GM18520 (cell line): ENCODE data around the gene TM9SF1.
"Not testable (repeated sequence)": the region's sequence is repeated elsewhere in the genome, so short reads cannot be mapped to it uniquely, and the experiment has no call there.

ENCODE experiments used
- ATAC-seq: cut with Tn5 transposase; IDR thresholded peaks from one replicate; pipeline ENCODE4 v1.9.1; 2021; ENCODE audit not compliant: unreplicated experiment

TM9SF1 gene

GRCh38 chr14:24226473-24226872, 31.2 kb upstream of the TM9SF1 start:
- no peak for ATAC-seq

GRCh38 chr14:24224618-24225071, 29.4 kb upstream of the TM9SF1 start:
- no peak for ATAC-seq

DNA sequence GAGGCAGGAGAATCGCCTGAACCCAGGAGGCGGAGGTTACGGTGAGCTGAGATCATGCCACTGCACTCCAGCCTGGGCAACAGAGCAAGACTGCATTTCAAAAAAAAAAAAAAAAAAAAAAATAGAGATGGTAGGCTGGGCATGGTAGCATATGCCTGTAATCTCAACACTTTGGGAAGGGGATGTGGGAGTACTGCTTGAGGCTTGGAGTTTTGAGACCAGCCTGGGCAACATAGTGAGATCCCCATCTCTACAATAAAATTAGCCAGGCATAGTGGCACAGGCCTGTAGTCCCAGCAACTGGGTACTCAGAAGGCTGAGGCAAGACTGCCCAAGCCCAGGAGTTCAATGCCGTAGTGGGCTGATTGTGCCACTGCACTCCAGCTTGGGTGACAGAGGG, 27.7 kb upstream of the TM9SF1 start:
- not testable (repeated sequence) for ATAC-seq

- no peak for ATAC-seq
These were observed 24.3 kb upstream of the TM9SF1 start for GRCh38 chr14:24219521-24219920.

DNA sequence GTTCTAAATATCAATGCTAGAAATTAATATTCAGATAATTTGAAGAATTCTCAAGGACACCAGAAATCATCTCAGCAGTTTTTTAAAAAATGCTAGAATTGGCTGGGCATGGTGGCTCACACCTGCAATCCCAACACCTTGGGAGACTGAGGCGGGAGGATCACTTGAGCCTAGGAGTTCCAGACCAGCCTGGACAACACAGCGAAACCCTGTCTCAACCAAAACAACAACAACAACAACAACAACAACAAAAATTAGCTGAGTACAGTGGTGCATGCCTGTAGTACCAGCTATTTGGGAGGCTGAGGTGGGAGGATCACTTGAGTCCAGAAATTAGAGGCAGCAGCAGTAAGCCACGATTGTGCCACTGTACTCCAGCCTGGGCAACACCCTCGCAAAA, 23.8 kb upstream of the TM9SF1 start:
- no peak for ATAC-seq

DNA sequence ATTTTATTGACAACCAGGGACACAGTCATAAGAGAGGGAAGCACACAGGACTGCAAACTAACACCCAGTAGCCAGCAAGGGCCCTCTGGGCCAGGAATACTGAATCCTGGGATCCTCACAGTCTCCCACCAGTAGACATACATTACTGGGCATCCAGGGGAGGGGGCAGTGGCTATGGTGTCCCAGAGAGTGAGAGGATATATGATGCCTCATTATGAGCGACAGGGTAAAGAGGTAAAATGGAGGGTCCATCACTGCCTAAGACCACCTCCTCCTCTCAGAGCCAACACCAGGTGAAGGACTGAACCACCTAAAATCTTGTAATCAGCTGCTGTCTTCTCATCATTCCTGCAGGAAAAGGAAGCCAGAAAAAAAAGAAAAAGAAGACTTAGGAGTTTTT, 21.6 kb upstream of the TM9SF1 start:
- not testable (repeated sequence) for ATAC-seq

DNA sequence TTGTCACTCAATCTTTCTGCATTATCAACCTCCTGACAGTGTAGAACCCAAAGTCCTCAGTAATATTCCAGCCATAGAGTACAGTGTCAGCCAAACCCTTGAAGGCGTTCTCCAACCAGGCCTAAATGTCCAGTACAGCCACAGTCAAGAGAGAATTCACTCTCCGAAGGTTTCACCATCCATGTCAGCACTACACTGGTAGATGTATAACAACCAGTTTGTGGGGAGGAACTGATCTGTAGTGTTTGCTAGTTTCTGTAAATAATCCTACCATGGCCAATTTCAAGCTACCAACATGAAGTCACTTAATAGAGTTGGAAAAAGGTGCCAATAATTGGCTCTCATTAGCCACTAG, 21.1 kb upstream of the TM9SF1 start:
- ATAC-seq, result no peak

GRCh38 chr14:24215495-24216344, 20.5 kb upstream of the TM9SF1 start, which contains the start of gene MDP1:
TSS of gene MDP1 (minus strand) at chr14:24216066. CDS start at chr14:24215955, 111 bp downstream.
- peak; percentile 76 for ATAC-seq

DNA sequence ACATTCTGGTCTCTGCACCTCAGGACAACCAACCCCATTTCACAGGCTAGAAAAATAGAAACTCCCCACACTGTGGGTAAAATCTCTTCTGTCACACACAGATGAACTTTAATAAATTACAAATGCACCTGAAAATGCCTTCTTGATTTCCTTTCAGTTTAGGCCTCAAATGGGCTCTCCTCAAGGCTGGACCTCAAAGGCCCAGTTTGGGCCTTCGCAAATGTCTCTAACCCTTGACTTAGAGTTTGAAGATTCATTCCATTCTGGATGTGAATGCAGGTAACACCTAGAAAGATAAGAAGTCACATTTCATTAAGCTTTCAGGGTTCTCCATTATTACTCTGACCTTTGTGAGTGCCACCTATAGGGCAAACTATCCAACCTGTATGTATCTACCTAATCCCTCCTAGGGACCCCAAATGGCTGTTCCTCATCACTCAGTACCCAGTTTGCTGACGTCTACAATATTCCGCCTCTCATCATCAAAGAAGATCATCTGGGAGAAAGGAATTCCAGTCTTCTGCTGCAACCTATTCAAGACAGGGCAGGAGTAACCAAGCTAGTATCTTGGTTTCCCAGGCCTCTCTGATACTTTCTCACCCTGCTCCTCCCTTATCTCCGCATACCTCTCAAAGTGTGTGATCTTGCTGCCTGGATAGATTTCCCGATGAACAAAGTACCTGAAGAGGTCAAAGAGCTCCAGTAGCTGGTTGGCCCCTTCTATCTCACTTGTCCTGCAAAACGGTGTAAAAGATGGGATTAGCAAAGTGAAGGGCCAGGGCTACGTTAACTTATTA, 18.8 kb upstream of the TM9SF1 start:
- ATAC-seq, result no peak

DNA sequence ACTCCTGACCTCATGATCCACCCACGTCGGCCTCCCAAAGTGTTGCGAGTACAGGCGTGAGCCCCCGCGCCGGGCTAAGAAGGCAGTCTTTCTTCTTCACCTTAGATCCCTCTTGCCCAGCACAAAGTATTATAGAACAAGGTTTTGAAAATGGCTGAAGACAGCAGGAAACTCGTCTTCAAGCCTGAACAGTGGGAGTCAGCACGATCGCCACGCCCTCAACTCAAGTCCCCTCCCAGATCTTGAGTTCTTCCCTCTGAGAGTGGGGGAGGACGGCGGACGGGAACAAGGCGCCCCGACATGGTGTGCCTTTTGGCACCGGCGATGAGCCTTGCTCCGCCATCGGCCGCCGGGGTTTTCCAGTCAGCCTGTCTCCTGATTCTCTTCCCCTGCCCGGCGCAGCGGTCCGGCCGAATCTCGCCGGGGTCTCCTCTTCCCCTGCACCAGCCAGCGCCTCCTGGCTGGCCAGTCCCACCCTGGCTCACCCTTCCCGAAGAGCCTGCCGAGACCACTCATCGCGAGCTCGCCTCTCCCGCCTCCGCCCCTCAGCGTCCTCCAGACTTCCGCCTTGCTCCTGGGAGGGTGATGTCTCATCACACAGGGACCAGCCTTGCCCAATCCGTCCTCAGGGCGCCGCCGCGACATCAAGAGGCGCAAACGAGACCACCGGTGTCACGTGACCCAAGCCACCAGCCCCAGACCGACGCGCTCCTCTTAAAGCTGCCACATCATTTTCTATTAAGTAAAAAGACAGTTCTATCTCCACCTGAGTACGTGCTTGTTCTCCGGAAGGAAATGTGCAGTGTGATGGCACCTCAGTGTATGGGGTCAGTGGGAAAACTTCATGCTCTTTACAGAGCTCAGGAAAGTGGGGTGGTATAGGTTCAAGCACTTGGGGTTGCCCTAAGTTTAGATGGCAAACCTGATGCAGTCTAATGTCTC, 18.0 kb upstream of the TM9SF1 start, which contains the start of gene CHMP4A:
CHMP4A (minus strand) TSS at position 565 of the 942 bp plus-strand sequence; CDS start at position 516, 49 bp downstream.
- peak; percentile 66 for ATAC-seq

GRCh38 chr14:24211311-24211710, 16.1 kb upstream of the TM9SF1 start:
- no peak for ATAC-seq

DNA sequence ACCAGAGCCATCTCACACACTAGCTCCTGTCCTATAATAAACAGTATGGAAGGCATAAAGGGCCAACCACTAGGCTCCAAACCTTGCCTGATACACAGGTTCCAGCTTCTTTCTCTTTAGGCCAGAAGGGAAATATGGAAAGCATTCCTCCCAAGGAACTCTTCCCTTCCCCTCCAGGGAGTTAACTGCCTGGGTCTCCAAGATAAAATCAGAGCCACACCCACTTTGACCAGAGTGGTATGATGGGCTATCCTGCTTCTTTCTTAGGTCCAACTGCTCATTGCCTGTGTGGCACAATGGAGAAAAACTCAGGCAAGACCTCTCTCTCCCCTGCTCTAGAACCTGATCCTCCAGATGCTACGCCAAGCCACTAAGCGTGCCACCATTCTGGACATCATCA, 12.4 kb upstream of the TM9SF1 start:
- ATAC-seq, result no peak

- no peak for ATAC-seq
These were observed 11.9 kb upstream of the TM9SF1 start for GRCh38 chr14:24207104-24207551.

DNA sequence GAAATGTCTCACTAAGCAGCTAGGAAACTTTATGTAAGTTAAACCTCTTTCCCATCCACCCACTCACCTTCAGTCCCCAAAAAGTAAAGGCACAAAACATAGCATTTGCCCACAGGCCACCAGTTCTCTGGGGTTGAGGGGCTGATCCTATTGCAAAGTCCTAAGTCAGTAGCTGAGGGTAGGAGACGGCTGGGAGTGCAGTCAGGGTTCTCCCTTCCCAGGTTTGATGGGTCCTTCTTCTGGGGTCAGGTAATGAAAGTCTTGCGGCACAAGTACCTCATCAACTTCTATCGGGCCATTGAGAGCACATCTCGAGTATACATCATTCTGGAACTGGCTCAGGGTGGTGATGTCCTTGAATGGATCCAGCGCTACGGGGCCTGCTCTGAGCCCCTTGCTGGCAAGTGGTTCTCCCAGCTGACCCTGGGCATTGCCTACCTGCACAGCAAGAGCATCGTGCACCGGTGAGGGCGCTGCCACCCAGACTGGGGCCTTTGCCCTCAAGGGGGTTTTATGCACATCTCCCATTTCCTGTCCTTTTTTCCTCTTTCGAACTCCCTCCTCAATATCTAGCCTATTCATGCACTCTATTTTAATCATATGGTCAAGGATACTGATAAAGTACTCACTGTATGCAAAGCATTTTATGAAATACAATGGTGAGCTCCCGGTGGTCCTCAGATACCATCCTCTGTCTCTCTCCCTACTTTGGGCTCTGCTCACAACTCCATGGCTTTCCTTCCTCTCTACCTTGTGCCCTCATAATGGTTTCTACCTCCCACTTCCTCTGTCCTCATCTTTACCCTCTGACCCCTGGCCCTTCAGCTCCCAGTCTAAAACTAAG, 11.2 kb upstream of the TM9SF1 start:
- no peak for ATAC-seq

GRCh38 chr14:24204163-24205146, 9.2 kb upstream of the TM9SF1 start:
- ATAC-seq, result no peak

DNA sequence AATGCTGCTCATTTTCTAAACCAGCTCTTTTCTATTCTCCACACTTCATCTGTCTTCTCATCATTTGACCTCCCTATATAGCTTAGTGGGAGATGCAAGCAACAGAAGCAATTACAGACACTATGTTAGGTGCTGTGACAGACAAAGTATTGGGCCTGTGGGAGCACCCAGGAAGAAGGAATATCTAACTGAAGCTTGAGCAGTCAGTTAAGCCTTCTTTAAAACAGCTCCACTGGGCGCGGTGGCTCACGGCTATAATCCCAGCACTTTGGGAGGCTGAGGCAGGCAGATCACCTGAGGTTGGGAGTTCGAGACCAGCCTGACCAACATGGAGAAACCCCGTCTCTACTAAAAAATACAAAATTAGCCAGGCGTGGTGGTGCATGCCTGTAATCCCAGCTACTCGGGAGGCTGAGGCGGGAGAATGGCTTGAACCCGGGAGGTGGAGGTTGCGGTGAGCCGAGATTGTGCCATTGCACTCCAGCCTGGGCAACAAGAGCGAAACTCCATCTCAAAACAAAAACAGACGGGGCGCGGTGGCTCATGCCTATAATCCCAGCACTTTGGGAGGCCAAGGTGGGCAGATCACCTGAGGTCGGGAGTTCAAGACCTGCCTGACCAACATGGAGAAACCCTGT, 8.1 kb upstream of the TM9SF1 start:
- ATAC-seq, result not testable (repeated sequence)

DNA sequence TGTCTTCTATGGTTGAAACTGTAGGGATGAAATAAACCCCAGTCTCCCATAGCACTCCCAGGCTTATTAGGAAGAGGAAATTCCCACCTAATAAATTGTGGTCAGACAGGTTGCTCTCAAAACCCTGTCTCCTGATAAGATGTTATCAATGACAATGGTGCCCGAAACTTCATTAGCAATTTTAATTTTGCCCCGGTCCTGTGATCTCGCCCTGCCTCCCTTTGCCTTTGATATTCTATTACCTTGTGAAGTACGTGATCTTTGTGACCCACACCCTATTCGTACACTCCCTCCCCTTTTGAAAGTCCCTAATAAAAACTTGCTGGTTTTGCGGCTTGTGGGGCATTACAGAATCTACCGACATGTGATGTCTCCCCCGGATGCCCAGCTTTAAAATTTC, 7.3 kb upstream of the TM9SF1 start:
- ATAC-seq, result not testable (repeated sequence)
